ENCODE data around the gene SLC12A7. TPM values are rescaled to one million over a fixed set of nuclear protein-coding genes. Genes with fewer than 3 reads are reported as not detected.

The SLC12A7 gene
- total RNA-seq, 4 donors from 2014 or later = 8.6 to 29.0 (median 21.5) TPM

GRCh38 chr5:1139331-1140170 is 27.7 kb upstream of the SLC12A7 start:
- H3K27ac ChIP-seq = no peak overlapping the region
- no peaks in the 10 kb centered on the region for H3K9me3 ChIP-seq
- H3K27me3 ChIP-seq = peaks cover 10% of the 10 kb centered on the region
- no peak for DNase-seq (ENCODE audit: low spot score in 2 of 2)
- no peak overlapping the region for H3K4me3 ChIP-seq
- H3K4me1 ChIP-seq = peaks cover 35% of the 10 kb centered on the region
- H3K36me3 ChIP-seq = no peaks in the 10 kb centered on the region
- 48% methylated on average over 11 of the region's 37 CpGs for WGBS
- TF ChIP-seq POLR2A (IDR thresholded peaks at IDR 0.05) (no peak), POLR2AphosphoS5 (IDR thresholded peaks at IDR 0.05) (no peak), EP300 (IDR thresholded peaks at IDR 0.05) (no peak)
- TF ChIP-seq, protein P1, sequence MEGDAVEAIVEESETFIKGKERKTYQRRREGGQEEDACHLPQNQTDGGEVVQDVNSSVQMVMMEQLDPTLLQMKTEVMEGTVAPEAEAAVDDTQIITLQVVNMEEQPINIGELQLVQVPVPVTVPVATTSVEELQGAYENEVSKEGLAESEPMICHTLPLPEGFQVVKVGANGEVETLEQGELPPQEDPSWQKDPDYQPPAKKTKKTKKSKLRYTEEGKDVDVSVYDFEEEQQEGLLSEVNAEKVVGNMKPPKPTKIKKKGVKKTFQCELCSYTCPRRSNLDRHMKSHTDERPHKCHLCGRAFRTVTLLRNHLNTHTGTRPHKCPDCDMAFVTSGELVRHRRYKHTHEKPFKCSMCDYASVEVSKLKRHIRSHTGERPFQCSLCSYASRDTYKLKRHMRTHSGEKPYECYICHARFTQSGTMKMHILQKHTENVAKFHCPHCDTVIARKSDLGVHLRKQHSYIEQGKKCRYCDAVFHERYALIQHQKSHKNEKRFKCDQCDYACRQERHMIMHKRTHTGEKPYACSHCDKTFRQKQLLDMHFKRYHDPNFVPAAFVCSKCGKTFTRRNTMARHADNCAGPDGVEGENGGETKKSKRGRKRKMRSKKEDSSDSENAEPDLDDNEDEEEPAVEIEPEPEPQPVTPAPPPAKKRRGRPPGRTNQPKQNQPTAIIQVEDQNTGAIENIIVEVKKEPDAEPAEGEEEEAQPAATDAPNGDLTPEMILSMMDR (IDR thresholded peaks at IDR 0.05) = no peak

GRCh38 chr5:1138445-1139245 is 26.8 kb upstream of the SLC12A7 start:
- Histone ChIP-seq H3K4me3 (no peak overlapping the region), H3K36me3 (no peaks in the 10 kb centered on the region), H3K9me3 (no peaks in the 10 kb centered on the region), H3K4me1 (peaks cover 31% of the 10 kb centered on the region), H3K27me3 (peaks cover 10% of the 10 kb centered on the region), H3K27ac (peak overlapping the region; percentile 38)
- WGBS = 74% methylated on average over 12 of the region's 16 CpGs
- TF ChIP-seq, protein P1 (IDR thresholded peaks at IDR 0.05) = no peak
- TF ChIP-seq POLR2A (IDR thresholded peaks at IDR 0.05) (no peak), POLR2AphosphoS5 (IDR thresholded peaks at IDR 0.05) (no peak), EP300 (IDR thresholded peaks at IDR 0.05) (no peak)
- no peak for DNase-seq (ENCODE audit: low spot score in 2 of 2)

GRCh38 chr5:1137567-1138444 is 25.9 kb upstream of the SLC12A7 start:
- no peak for TF ChIP-seq EP300 (IDR thresholded peaks at IDR 0.05)
- TF ChIP-seq POLR2AphosphoS5 (IDR thresholded peaks at IDR 0.05) = no peak
- TF ChIP-seq, protein P1 (IDR thresholded peaks at IDR 0.05) = no peak
- TF ChIP-seq POLR2A (IDR thresholded peaks at IDR 0.05) = no peak
- DNase-seq (ENCODE audit: low spot score in 2 of 2) = no peak
- Histone ChIP-seq H3K4me3 (peak overlapping the region; percentile 27), H3K36me3 (no peaks in the 10 kb centered on the region), H3K9me3 (no peaks in the 10 kb centered on the region), H3K27ac (peak overlapping the region; percentile 55), H3K27me3 (peaks cover 10% of the 10 kb centered on the region), H3K4me1 (peaks cover 35% of the 10 kb centered on the region)
- 67% methylated on average over 15 of the region's 30 CpGs for WGBS

- 54% methylated on average over 5 of the region's 8 CpGs for WGBS
- Histone ChIP-seq H3K36me3 (no peaks in the 10 kb centered on the region), H3K27me3 (peaks cover 10% of the 10 kb centered on the region), H3K9me3 (no peaks in the 10 kb centered on the region), H3K27ac (no peak overlapping the region), H3K4me3 (peak overlapping the region; percentile 27), H3K4me1 (peaks cover 35% of the 10 kb centered on the region)
- no peak for DNase-seq (ENCODE audit: low spot score in 2 of 2)
- TF ChIP-seq, protein P1 (IDR thresholded peaks at IDR 0.05) = no peak
- TF ChIP-seq POLR2A (IDR thresholded peaks at IDR 0.05) = no peak
- no peak for TF ChIP-seq EP300 (IDR thresholded peaks at IDR 0.05)
- TF ChIP-seq POLR2AphosphoS5 (IDR thresholded peaks at IDR 0.05) = no peak
Observed at GRCh38 chr5:1136814-1137213, 25.0 kb upstream of the SLC12A7 start.

Measured in suprapubic skin (tissue), 4 donors.